OCI-LY7 (cell line): Measurements from ENCODE around the gene CA9. TPM values are rescaled to one million over a fixed set of nuclear protein-coding genes. Genes with fewer than 3 reads are reported as not detected.

Experiments used
- BruUV-seq: library from RNA; stranded (reverse); fragments of 400-500 nt; replicated peaks from 2 replicates; lab custom pipeline; 2021; lab: Mats Ljungman, UMichigan
- CTCF ChIA-PET: fragments of 300-600 bp; sonication (Branson Sonifier 250); formaldehyde crosslinking; loops from one replicate; lab custom pipeline; 2022; ENCODE audit warnings: antibody characterized with exemption; ENCODE audit not compliant: unreplicated experiment; lab: Charles Lee
- POLR2A ChIA-PET: fragments of 300-600 bp; sonication (Branson Sonifier 250); formaldehyde crosslinking; loops from one replicate; lab custom pipeline; 2022; ENCODE audit warnings: antibody characterized with exemption; lab: Charles Lee
- DNase-seq: peaks from one replicate; pipeline ENCODE4 v3.0.0-alpha.2; 2015; ENCODE audit warnings: low spot score
- H2AFZ ChIP-seq: fragments of 200-600 bp; sonication (generic), shearing (Covaris generic); 2 replicates; pipeline ENCODE4 v1.6.1; 2014; ENCODE audit warnings: mild to moderate bottlenecking, antibody characterized with exemption, low read length, moderate library complexity
- H3K27ac ChIP-seq: fragments of 200-600 bp; sonication (generic); 2 replicates; pipeline ENCODE4 v1.5.1; 2014; ENCODE audit warnings: mixed run types, low read depth, mild to moderate bottlenecking, moderate library complexity, low read length, inconsistent platforms; ENCODE audit not compliant: poor library complexity, severe bottlenecking
- H3K36me3 ChIP-seq: fragments of 200-600 bp; sonication (generic); 2 replicates; pipeline ENCODE4 v1.6.1; 2014; ENCODE audit warnings: mild to moderate bottlenecking, antibody characterized with exemption, low read length, moderate library complexity, mixed read lengths; ENCODE audit not compliant: insufficient read depth
- H3K4me1 ChIP-seq: fragments of 200-600 bp; sonication (generic); 2 replicates; pipeline ENCODE4 v1.5.1; 2014; ENCODE audit warnings: mild to moderate bottlenecking, low read length; ENCODE audit not compliant: insufficient read depth, poor library complexity, severe bottlenecking
- H3K4me2 ChIP-seq: fragments of 200-600 bp; sonication (generic); 2 replicates; pipeline ENCODE4 v1.6.1; 2014; ENCODE audit warnings: mild to moderate bottlenecking, low read length
- H3K4me3 ChIP-seq: fragments of 200-600 bp; sonication (generic); 2 replicates; pipeline ENCODE4 v1.5.1; 2014; ENCODE audit warnings: mild to moderate bottlenecking, low read depth, low read length; ENCODE audit not compliant: poor library complexity, severe bottlenecking
- H3K79me2 ChIP-seq: fragments of 200-600 bp; sonication (generic); 2 replicates; pipeline ENCODE4 v1.6.1; 2016; ENCODE audit warnings: low read depth, mild to moderate bottlenecking, low read length, moderate library complexity, mixed read lengths; ENCODE audit not compliant: insufficient read depth
- H3K9me2 ChIP-seq: fragments of 200-600 bp; sonication (generic); 2 replicates; pipeline ENCODE4 v1.6.1; 2016; ENCODE audit warnings: mild to moderate bottlenecking, low read length, mixed read lengths; ENCODE audit not compliant: insufficient read depth
- H3K9me3 ChIP-seq: fragments of 200-600 bp; sonication (generic); 2 replicates; pipeline ENCODE4 v1.6.1; 2014; ENCODE audit warnings: mild to moderate bottlenecking, mixed run types, low read length, mixed read lengths
- H4K20me1 ChIP-seq: fragments of 200-600 bp; sonication (generic); 2 replicates; pipeline ENCODE4 v1.6.1; 2014; ENCODE audit warnings: mild to moderate bottlenecking, antibody characterized with exemption, low read length, moderate library complexity, mixed read lengths; ENCODE audit not compliant: insufficient read depth
- EZH2phosphoT487 ChIP-seq: fragments of 200-600 bp; sonication (generic); IDR thresholded peaks from 2 replicates; pipeline ENCODE4 v1.6.1; 2018; ENCODE audit warnings: low read depth, borderline replicate concordance, mild to moderate bottlenecking, mixed run types, antibody characterized with exemption, low read length, moderate library complexity, mixed read lengths
- intact Hi-C: fragments of 100-400 bp; cut with micrococcal nuclease; formaldehyde crosslinking; loops from one replicate; pipeline ENCODE4 v1.10.0; 2022; ENCODE audit not compliant: unreplicated experiment
- total RNA-seq, 2 experiments: library from RNA; depleted of rRNA in 1 of 2; stranded (reverse); fragments of >200 nt in 1 of 2; shearing (Covaris generic) in 1 of 2; gene quantifications; 2 replicates each; pipeline ENCODE4 v1.2.3, GENCODE V29; 2014 to 2022
- TF ChIP-seq, protein P1 (sequence below): fragments of 200-600 bp; sonication (generic); conservative IDR thresholded peaks from 2 replicates; pipeline ENCODE4 v1.5.1; 2014; ENCODE audit warnings: mild to moderate bottlenecking, antibody characterized with exemption, low read length, moderate library complexity, mixed read lengths

CA9 gene
- total RNA-seq, 2 experiments from 2014 or later: 0.16 TPM; not detected in 1

DNA sequence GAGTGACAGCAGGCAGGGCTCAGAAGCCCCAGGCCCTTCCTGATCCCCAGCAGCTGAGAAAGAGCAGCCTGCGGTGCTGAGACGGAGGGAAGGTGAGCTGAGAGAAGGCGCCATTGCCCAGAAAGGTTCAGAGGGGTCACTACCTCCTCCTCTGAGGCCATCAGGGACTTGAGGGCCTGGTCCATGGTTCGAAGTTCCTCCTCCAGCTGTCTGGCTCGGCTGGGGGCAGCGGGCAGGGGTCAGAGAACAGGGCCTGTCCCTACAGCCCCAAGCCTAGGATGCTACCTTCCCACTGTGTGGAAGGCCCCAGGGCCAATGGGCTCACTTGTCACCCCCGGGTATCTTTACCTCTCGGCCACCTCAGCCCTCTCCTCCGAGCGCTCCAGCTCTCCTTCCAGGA lies 11.2 kb downstream of the CA9 start:
- H3K27ac ChIP-seq: no peak overlapping the region
- no peaks in the 10 kb centered on the region for H3K9me3 ChIP-seq
- peaks cover 60% of the 10 kb centered on the region for H3K4me1 ChIP-seq
- CTCF ChIA-PET: interaction anchor here (0.9 kb wide), 1 partner anchor 11 kb away, joined by 4 read pairs; no protein-coding TSS in a partner anchor
- intact Hi-C loops: no loop called here
- no peak overlapping the region for H3K4me3 ChIP-seq
- no peaks in the 10 kb centered on the region for H3K36me3 ChIP-seq
- BruUV-seq: no TSS peak
- no peak for DNase-seq
- no peaks in the 10 kb centered on the region for H3K79me2 ChIP-seq
- TF ChIP-seq, protein P1, sequence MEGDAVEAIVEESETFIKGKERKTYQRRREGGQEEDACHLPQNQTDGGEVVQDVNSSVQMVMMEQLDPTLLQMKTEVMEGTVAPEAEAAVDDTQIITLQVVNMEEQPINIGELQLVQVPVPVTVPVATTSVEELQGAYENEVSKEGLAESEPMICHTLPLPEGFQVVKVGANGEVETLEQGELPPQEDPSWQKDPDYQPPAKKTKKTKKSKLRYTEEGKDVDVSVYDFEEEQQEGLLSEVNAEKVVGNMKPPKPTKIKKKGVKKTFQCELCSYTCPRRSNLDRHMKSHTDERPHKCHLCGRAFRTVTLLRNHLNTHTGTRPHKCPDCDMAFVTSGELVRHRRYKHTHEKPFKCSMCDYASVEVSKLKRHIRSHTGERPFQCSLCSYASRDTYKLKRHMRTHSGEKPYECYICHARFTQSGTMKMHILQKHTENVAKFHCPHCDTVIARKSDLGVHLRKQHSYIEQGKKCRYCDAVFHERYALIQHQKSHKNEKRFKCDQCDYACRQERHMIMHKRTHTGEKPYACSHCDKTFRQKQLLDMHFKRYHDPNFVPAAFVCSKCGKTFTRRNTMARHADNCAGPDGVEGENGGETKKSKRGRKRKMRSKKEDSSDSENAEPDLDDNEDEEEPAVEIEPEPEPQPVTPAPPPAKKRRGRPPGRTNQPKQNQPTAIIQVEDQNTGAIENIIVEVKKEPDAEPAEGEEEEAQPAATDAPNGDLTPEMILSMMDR: no peak
- POLR2A ChIA-PET: interaction anchor here (0.7 to 2.0 kb wide), 3 partner anchors 26 to 46 kb away, joined by 3 to 7 read pairs (median 4); partner anchors contain the start of genes CCDC107 and RMRP
- H4K20me1 ChIP-seq: no peaks in the 10 kb centered on the region
- no peak overlapping the region for H3K4me2 ChIP-seq
- no peak overlapping the region for H2AFZ ChIP-seq
- no peaks in the 10 kb centered on the region for H3K9me2 ChIP-seq

DNA sequence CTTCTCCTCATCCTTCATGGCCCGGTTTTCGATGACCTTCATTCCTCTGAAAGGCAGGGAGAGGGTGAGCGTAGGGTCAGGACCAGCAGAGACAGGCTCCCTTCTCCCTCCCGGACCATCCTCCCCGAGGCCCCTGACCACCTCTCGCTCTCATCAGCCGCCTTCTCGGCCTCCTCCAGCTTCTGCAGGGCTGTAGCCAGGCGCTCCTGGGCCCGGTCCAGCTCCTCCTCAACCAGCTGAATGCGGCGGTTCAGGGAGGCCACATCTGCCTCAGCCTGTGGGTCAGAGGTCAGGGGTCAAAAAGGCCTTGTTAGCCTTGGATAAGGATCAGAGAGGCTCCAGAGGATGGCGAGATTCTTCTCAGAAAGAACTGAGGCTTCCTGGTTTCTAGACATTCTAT lies 11.8 kb downstream of the CA9 start:
- H3K9me2 ChIP-seq: no peaks in the 10 kb centered on the region
- no TSS peak for BruUV-seq
- H3K4me3 ChIP-seq: no peak overlapping the region
- H2AFZ ChIP-seq: no peak overlapping the region
- intact Hi-C loops: no loop called here
- DNase-seq: no peak
- no peak overlapping the region for H3K4me2 ChIP-seq
- H3K27ac ChIP-seq: no peak overlapping the region
- peaks cover 60% of the 10 kb centered on the region for H3K4me1 ChIP-seq
- no peaks in the 10 kb centered on the region for H3K36me3 ChIP-seq
- ChIA-PET POLR2A (interaction anchor here (0.7 to 2.0 kb wide), 5 partner anchors 27 to 73 kb away, joined by 3 to 7 read pairs (median 4); partner anchors contain the start of genes CCDC107 and RMRP), CTCF (no interaction called here)
- no peaks in the 10 kb centered on the region for H4K20me1 ChIP-seq
- TF ChIP-seq, protein P1: no peak
- no peak for TF ChIP-seq EZH2phosphoT487
- no peaks in the 10 kb centered on the region for H3K9me3 ChIP-seq
- H3K79me2 ChIP-seq: no peaks in the 10 kb centered on the region
